GM12878 (cell line): ENCODE results near the gene SYNPR. TPM values are rescaled to one million over a fixed set of nuclear protein-coding genes. Genes with fewer than 3 reads are reported as not detected.

ENCODE experiments used
- ATAC-seq: fragments of 200-7000 bp; cut with Tn5 transposase; 3 replicates; pipeline ENCODE4 v1.9.1; 2020; ENCODE audit warnings: mild to moderate bottlenecking, moderate library complexity
- BruUV-seq: library from RNA; stranded (reverse); fragments of 400-500 nt; replicated peaks from 2 replicates; lab custom pipeline; 2021; lab: Mats Ljungman, UMichigan
- CTCF ChIA-PET: fragments of 300-600 bp; sonication (Branson Sonifier 250); formaldehyde crosslinking; extraction: SDS; loops from one replicate; lab custom pipeline; 2021; ENCODE audit warnings: inconsistent platforms; lab: Yijun Ruan, JAX
- POLR2A ChIA-PET: fragments of 350-600 bp; formaldehyde crosslinking; extraction: SDS; loops from one replicate; lab custom pipeline; 2021; ENCODE audit warnings: inconsistent platforms; lab: Charles Lee
- RAD21 ChIA-PET: fragments of 300-600 bp; sonication (Branson Sonifier 250); formaldehyde crosslinking; loops from one replicate; lab custom pipeline; 2023; ENCODE audit warnings: antibody characterized with exemption; ENCODE audit not compliant: unreplicated experiment; lab: Charles Lee
- SMC1A ChIA-PET: fragments of 300-600 bp; sonication (Branson Sonifier 250); formaldehyde crosslinking; loops from one replicate; lab custom pipeline; 2023; ENCODE audit not compliant: unreplicated experiment, uncharacterized antibody; lab: Charles Lee
- DNase-seq: peaks from one replicate; pipeline ENCODE4 v3.0.0-alpha.2; 2011; ENCODE audit warnings: low read depth, low spot score
- FAIRE-seq: peaks from 3 replicates; lab custom pipeline; 2011; peaks lifted over from hg19 to GRCh38; lab: Jason Lieb, UNC
- H2AFZ ChIP-seq: 2 replicates; pipeline ENCODE4 v1.6.0; 2011; ENCODE audit warnings: low read depth, low read length, control low read depth; ENCODE audit not compliant: control insufficient read depth
- H3K27ac ChIP-seq: 2 replicates; pipeline ENCODE4 v1.5.1; 2011; ENCODE audit warnings: control low read depth; ENCODE audit not compliant: control insufficient read depth, insufficient read depth
- H3K27me3 ChIP-seq, 2 experiments: replicated peaks in 1 of 2; 2 replicates each; pipeline versions ENCODE4 v1.6.0 to v1.6.1; 2011; ENCODE audit warnings: low read length in 1 of 2; ENCODE audit not compliant: control insufficient read depth in 2 of 2, insufficient read depth in 2 of 2
- H3K36me3 ChIP-seq, 2 experiments: 2 replicates each; pipeline ENCODE4 v1.5.1; 2011; ENCODE audit warnings: low read length in 1 of 2; ENCODE audit not compliant: control insufficient read depth in 2 of 2, insufficient read depth in 2 of 2
- H3K4me1 ChIP-seq: 2 replicates; pipeline ENCODE4 v1.6.1; 2011; ENCODE audit warnings: mild to moderate bottlenecking, low read length, moderate library complexity, mixed read lengths; ENCODE audit not compliant: control insufficient read depth, insufficient read depth
- H3K4me2 ChIP-seq: 2 replicates; pipeline ENCODE4 v1.6.0; 2011; ENCODE audit warnings: control low read depth; ENCODE audit not compliant: control insufficient read depth, insufficient read depth
- H3K4me3 ChIP-seq: fragments of 200-600 bp; sonication (generic); 2 replicates; pipeline ENCODE4 v1.5.1; 2016
- H3K79me2 ChIP-seq: 2 replicates; pipeline ENCODE4 v1.6.0; 2011; ENCODE audit warnings: low read length; ENCODE audit not compliant: control insufficient read depth, insufficient read depth
- H3K9ac ChIP-seq: 2 replicates; pipeline ENCODE4 v1.8.0; 2011; ENCODE audit warnings: low read length, control low read depth, mixed read lengths; ENCODE audit not compliant: control insufficient read depth, insufficient read depth
- H3K9me3 ChIP-seq: replicated peaks from 3 replicates; pipeline ENCODE4 v1.5.1; 2011; ENCODE audit warnings: mild to moderate bottlenecking, low read length; ENCODE audit not compliant: control insufficient read depth, insufficient read depth
- H4K20me1 ChIP-seq: 2 replicates; pipeline ENCODE4 v1.6.0; 2011; ENCODE audit not compliant: control insufficient read depth, insufficient read depth
- BCL11A ChIP-seq: IDR thresholded peaks from 2 replicates; pipeline ENCODE4 v1.6.1; 2011; ENCODE audit warnings: low read depth, low read length
- CBX5 ChIP-seq: sonication (generic); IDR thresholded peaks from 2 replicates; pipeline ENCODE4 v1.6.1; 2016; ENCODE audit warnings: low read depth, moderate library complexity, mild to moderate bottlenecking, inconsistent platforms
- EP300 ChIP-seq, 2 experiments: fragments of 150-350 bp in 1 of 2; IDR thresholded peaks; 2 replicates each; pipeline ENCODE4 v1.6.1; 2011 to 2012; ENCODE audit warnings: low read depth in 2 of 2, low read length in 2 of 2, borderline replicate concordance in 1 of 2, improper control_type of control experiment in 1 of 2, inconsistent platforms in 1 of 2; ENCODE audit not compliant: control insufficient read depth in 1 of 2
- ETV6 ChIP-seq, 2 experiments: fragments of 450-650 bp in 1 of 2; IDR thresholded peaks in 1 of 2; conservative IDR thresholded peaks in 1 of 2; 2 replicates each; pipeline ENCODE4 v1.6.1; 2014; ENCODE audit warnings: antibody characterized with exemption in 1 of 2, borderline replicate concordance in 1 of 2, low read depth in 1 of 2, mild to moderate bottlenecking in 1 of 2, moderate library complexity in 1 of 2
- GABPA ChIP-seq: IDR thresholded peaks from 2 replicates; pipeline ENCODE4 v1.6.1; 2014; ENCODE audit warnings: antibody characterized with exemption, low read depth, mild to moderate bottlenecking, inconsistent platforms
- HDAC6 ChIP-seq: fragments of 200-600 bp; sonication (generic); IDR thresholded peaks from one replicate; pipeline ENCODE4 v1.8.0; 2017; ENCODE audit warnings: antibody characterized with exemption; ENCODE audit not compliant: unreplicated experiment
- JUNB ChIP-seq: IDR thresholded peaks from 2 replicates; pipeline ENCODE4 v1.6.1; 2016; ENCODE audit warnings: antibody characterized with exemption, mild to moderate bottlenecking
- KLF5 ChIP-seq: fragments of 450-650 bp; IDR thresholded peaks from 2 replicates; pipeline ENCODE4 v1.6.1; 2014; ENCODE audit warnings: mild to moderate bottlenecking; ENCODE audit not compliant: partially characterized antibody
- NBN ChIP-seq: fragments of 450-650 bp; IDR thresholded peaks from 2 replicates; pipeline ENCODE4 v1.6.1; 2016
- NKRF ChIP-seq: fragments of 450-650 bp; conservative IDR thresholded peaks from 2 replicates; pipeline ENCODE4 v1.6.1; 2017; ENCODE audit warnings: mild to moderate bottlenecking, moderate library complexity
- NR2C2 ChIP-seq: IDR thresholded peaks from 2 replicates; pipeline ENCODE4 v1.6.1; 2011; ENCODE audit warnings: borderline replicate concordance, low read depth; ENCODE audit not compliant: control insufficient read depth, insufficient read length
- PBX3 ChIP-seq: IDR thresholded peaks from 2 replicates; pipeline ENCODE4 v1.6.1; 2011; ENCODE audit warnings: mild to moderate bottlenecking, low read depth, low read length, moderate library complexity; ENCODE audit not compliant: insufficient replicate concordance
- RAD21 ChIP-seq: IDR thresholded peaks from 2 replicates; pipeline ENCODE4 v1.6.1; 2011; ENCODE audit warnings: mild to moderate bottlenecking, low read depth, low read length, moderate library complexity; ENCODE audit not compliant: insufficient read depth
- RBBP5 ChIP-seq: fragments of 200-600 bp; sonication (generic); conservative IDR thresholded peaks from 2 replicates; pipeline ENCODE4 v1.6.1; 2016
- RFX5 ChIP-seq: IDR thresholded peaks from 2 replicates; pipeline ENCODE4 v1.6.1; 2011; ENCODE audit warnings: low read depth, low read length, improper control_type of control experiment
- SPI1 ChIP-seq: IDR thresholded peaks from 2 replicates; pipeline ENCODE4 v1.6.1; 2011; ENCODE audit warnings: low read depth, mild to moderate bottlenecking, low read length, moderate library complexity, borderline replicate concordance; ENCODE audit not compliant: insufficient read depth
- TAF1 ChIP-seq: IDR thresholded peaks from 2 replicates; pipeline ENCODE4 v1.6.1; 2011; ENCODE audit warnings: mild to moderate bottlenecking, low read depth, low read length, borderline replicate concordance
- TCF3 ChIP-seq: IDR thresholded peaks from 2 replicates; pipeline ENCODE4 v1.6.1; 2012; ENCODE audit warnings: low read depth, mild to moderate bottlenecking, low read length, borderline replicate concordance; ENCODE audit not compliant: insufficient read depth
- TCF7 ChIP-seq: IDR thresholded peaks from 2 replicates; pipeline ENCODE4 v1.6.1; 2014; ENCODE audit warnings: antibody characterized with exemption, borderline replicate concordance
- ZSCAN29 ChIP-seq: fragments of 450-650 bp; IDR thresholded peaks from 2 replicates; pipeline ENCODE4 v1.6.1; 2017; ENCODE audit warnings: mild to moderate bottlenecking, moderate library complexity
- WGBS: methylation state at CpG from one replicate; pipeline ENCODE4 v1.1.6; 2016; ENCODE audit warnings: low lambda C conversion rate; ENCODE audit not compliant: insufficient replicate concordance, insufficient coverage; ENCODE audit errors: missing lambda C conversion rate; 5-methylcytosine and 5-hydroxymethylcytosine counted together
- in situ Hi-C: fragments of 300-500 bp; cut with MboI; formaldehyde crosslinking; loops from 9 replicates; pipeline ENCODE4 v1.14.3; 2018; ENCODE audit warnings: mixed read lengths
- intact Hi-C: fragments of 100-400 bp; cut with micrococcal nuclease; formaldehyde crosslinking; loops from one replicate; pipeline ENCODE4 v1.14.2; 2022; ENCODE audit not compliant: unreplicated experiment
- polyA plus RNA-seq, 11 experiments: library from polyadenylated mRNA; depleted of rRNA in 4 of 11; unstranded in 6 of 11; stranded (reverse) in 5 of 11; fragments of >200 nt; fragmentation: Nextera tagmentation in 4 of 11; fragmentation: Illumina TruSeq in 1 of 11; extraction: Ambion mirVana in 4 of 11; extraction: Trizol in 1 of 11; gene quantifications; 1 replicate in 1 of 11; 2 replicates in 10 of 11; pipeline versions ENCODE4 v1.2.1 to v1.2.3, GENCODE V29; 2011 to 2016; ENCODE audit warnings: inconsistent platforms in 2 of 11, missing spikeins in 2 of 11, low read depth in 1 of 11
- total RNA-seq, 4 experiments: library from RNA; depleted of rRNA in 3 of 4; stranded (reverse); fragments of >200 nt in 3 of 4; fragmentation: Illumina TruSeq in 1 of 4; extraction: Trizol in 1 of 4; gene quantifications; 2 replicates each; pipeline versions ENCODE4 v1.2.1 to v1.2.3, GENCODE V29; 2013 to 2021

SYNPR gene
- total and polyA plus RNA-seq, 10 of the 15 experiments (the other 5 are each of a cell fraction or from before 2014, with no cell fraction given) = not detected

GRCh38 chr3:63595221-63595620 lies 317.1 kb downstream of the SYNPR start (continued):
- TF ChIP-seq HDAC6 = no peak
- TF ChIP-seq RFX5 = no peak
- no peak for TF ChIP-seq BCL11A
- no peak for TF ChIP-seq GABPA
- TF ChIP-seq PBX3 = no peak

- POLR2A ChIA-PET = no interaction called here
- FAIRE-seq = no peak
- no TSS peak for BruUV-seq
- ATAC-seq = no peak
- H3K4me3 ChIP-seq = no peak overlapping the region
- H3K36me3 ChIP-seq = no peaks in the 10 kb centered on the region
- intact Hi-C loops (no loop called here), in situ Hi-C loops (no loop called here)
- RAD21 ChIA-PET = no interaction called here
- H3K27ac ChIP-seq = no peak overlapping the region
- no peaks in the 10 kb centered on the region for H3K79me2 ChIP-seq
- H3K4me2 ChIP-seq = no peak overlapping the region
- no peaks in the 10 kb centered on the region for H3K4me1 ChIP-seq
- H4K20me1 ChIP-seq = no peaks in the 10 kb centered on the region
- SMC1A ChIA-PET = no interaction called here
- no peak for DNase-seq
- no peak overlapping the region for H3K9ac ChIP-seq
- no peaks in the 10 kb centered on the region for H3K27me3 ChIP-seq
- H3K9me3 ChIP-seq = no peaks in the 10 kb centered on the region; the same call in 2 of the 3 replicates
- H2AFZ ChIP-seq = no peak overlapping the region
- WGBS = 30% methylated on average over 2 of the region's 2 CpGs
- CTCF ChIA-PET = no interaction called here
- TF ChIP-seq NR2C2 (no peak), CBX5 (no peak), TCF7 (no peak), NBN (no peak), TCF3 (no peak), ETV6 (conservative IDR thresholded peaks at IDR 0.05 in 1 of 2, IDR thresholded peaks at IDR 0.05 in 1 of 2; ENCODE audit: borderline replicate concordance in 1 of 2, low read depth in 1 of 2) (no peak), NKRF (no peak), EP300 (IDR thresholded peaks at IDR 0.05; ENCODE audit: borderline replicate concordance in 1 of 2, control insufficient read depth in 1 of 2, low read depth in 2 of 2, low read length in 2 of 2) (no peak), RBBP5 (no peak), RAD21 (no peak), SPI1 (no peak), JUNB (no peak), KLF5 (no peak), TAF1 (no peak), ZSCAN29 (no peak)
Observed at GRCh38 chr3:63597019-63597418, 318.9 kb downstream of the SYNPR start.
